Parathyroid adenoma (tissue), 2 donors: ENCODE measurements around the gene HK2.

ENCODE experiments used
- H2AFZ ChIP-seq: fragments of 300-600 bp; sonication (generic); one replicate; pipeline ENCODE4 v1.7.0; 2017; ENCODE audit warnings: antibody characterized with exemption, mild to moderate bottlenecking
- H3K27ac ChIP-seq: fragments of 300-600 bp; sonication (generic); one replicate; pipeline ENCODE4 v1.7.0; 2017
- H3K27me3 ChIP-seq: fragments of 300-600 bp; sonication (generic); one replicate; pipeline ENCODE4 v1.7.0; 2017; ENCODE audit warnings: low read length; ENCODE audit not compliant: control insufficient read depth, insufficient read depth
- H3K36me3 ChIP-seq: fragments of 300-600 bp; sonication (generic); one replicate; pipeline ENCODE4 v1.7.0; 2017; ENCODE audit warnings: low read length; ENCODE audit not compliant: control insufficient read depth, insufficient read depth
- H3K4me1 ChIP-seq: fragments of 300-600 bp; sonication (generic); one replicate; pipeline ENCODE4 v1.7.0; 2017; ENCODE audit warnings: control low read depth
- H3K4me2 ChIP-seq: fragments of 300-600 bp; sonication (generic); one replicate; pipeline ENCODE4 v1.7.0; 2017; ENCODE audit warnings: low read length
- H3K4me3 ChIP-seq: fragments of 300-600 bp; sonication (generic); one replicate; pipeline ENCODE4 v1.7.0; 2017; ENCODE audit warnings: low read depth, low read length
- H3K79me2 ChIP-seq: fragments of 300-600 bp; sonication (generic); one replicate; pipeline ENCODE4 v1.7.0; 2017; ENCODE audit warnings: control low read depth
- H3K9ac ChIP-seq: fragments of 300-600 bp; sonication (generic); one replicate; pipeline ENCODE4 v1.7.0; 2017; ENCODE audit warnings: mild to moderate bottlenecking
- H3K9me3 ChIP-seq: fragments of 300-600 bp; sonication (generic); one replicate; pipeline ENCODE4 v1.7.0; 2017; ENCODE audit warnings: low read length; ENCODE audit not compliant: control insufficient read depth
- CTCF ChIP-seq: fragments of 300-600 bp; sonication (generic); IDR thresholded peaks from one replicate; pipeline ENCODE4 v1.7.0; 2017; ENCODE audit warnings: antibody characterized with exemption, mild to moderate bottlenecking
- donor health status: primary hyperparathyroidism.

Gene HK2

GRCh38 chr2:74921236-74921736, 87.4 kb downstream of the HK2 start:
- Histone ChIP-seq H3K79me2 (no peaks in the 10 kb centered on the region), H3K27me3 (no peaks in the 10 kb centered on the region), H3K9me3 (no peaks in the 10 kb centered on the region), H2AFZ (no peak overlapping the region), H3K9ac (no peak overlapping the region), H3K4me1 (no peaks in the 10 kb centered on the region), H3K27ac (no peak overlapping the region), H3K4me2 (no peak overlapping the region), H3K4me3 (no peak overlapping the region), H3K36me3 (no peaks in the 10 kb centered on the region)
- TF ChIP-seq CTCF = no peak

- Histone ChIP-seq H3K27ac (no peak overlapping the region), H3K4me2 (no peak overlapping the region), H2AFZ (no peak overlapping the region), H3K9me3 (no peaks in the 10 kb centered on the region), H3K4me1 (no peaks in the 10 kb centered on the region), H3K4me3 (no peak overlapping the region), H3K79me2 (no peaks in the 10 kb centered on the region), H3K27me3 (no peaks in the 10 kb centered on the region), H3K9ac (no peak overlapping the region), H3K36me3 (no peaks in the 10 kb centered on the region)
- TF ChIP-seq CTCF = no peak
These were observed 88.8 kb downstream of the HK2 start for GRCh38 chr2:74922592-74923227.

GRCh38 chr2:74924463-74925265, 90.7 kb downstream of the HK2 start:
- Histone ChIP-seq H3K79me2 (no peaks in the 10 kb centered on the region), H3K27ac (no peak overlapping the region), H3K36me3 (no peaks in the 10 kb centered on the region), H3K27me3 (no peaks in the 10 kb centered on the region), H3K4me3 (no peak overlapping the region), H3K4me1 (no peaks in the 10 kb centered on the region), H3K9ac (no peak overlapping the region), H3K9me3 (no peaks in the 10 kb centered on the region), H2AFZ (no peak overlapping the region), H3K4me2 (no peak overlapping the region)
- TF ChIP-seq CTCF = no peak

GRCh38 chr2:74925361-74925786, 91.4 kb downstream of the HK2 start:
- Histone ChIP-seq H2AFZ (peak overlapping the region; percentile 45), H3K4me3 (no peak overlapping the region), H3K9ac (no peak overlapping the region), H3K27me3 (no peaks in the 10 kb centered on the region), H3K4me1 (no peaks in the 10 kb centered on the region), H3K36me3 (no peaks in the 10 kb centered on the region), H3K27ac (no peak overlapping the region), H3K9me3 (no peaks in the 10 kb centered on the region), H3K4me2 (no peak overlapping the region), H3K79me2 (no peaks in the 10 kb centered on the region)
- no peak for TF ChIP-seq CTCF
